Kidney (tissue), 14 donors: Measurements from ENCODE around the gene CCDC83. TPM values are rescaled to one million over a fixed set of nuclear protein-coding genes. Genes with fewer than 3 reads are reported as not detected.

Source experiments
- DNase-seq, 5 donors: peaks; one replicate each; pipeline ENCODE4 v3.0.0-alpha.2; 2013 to 2020
- FAIRE-seq: peaks from 2 replicates; lab custom pipeline; 2012; peaks lifted over from hg19 to GRCh38; lab: Jason Lieb, UNC
- H3K27ac ChIP-seq, 2 donors: one replicate each; pipeline ENCODE4 v1.7.0; 2013; ENCODE audit warnings: low read depth in 2 of 2, low read length in 2 of 2, inconsistent platforms in 1 of 2
- H3K27me3 ChIP-seq: one replicate; pipeline ENCODE4 v1.7.1; 2013; ENCODE audit warnings: low read length, inconsistent platforms; ENCODE audit not compliant: control insufficient read depth, insufficient read depth
- H3K36me3 ChIP-seq, 3 donors: one replicate each; pipeline versions ENCODE4 v1.7.0 to v1.7.1; 2013; ENCODE audit warnings: low read length in 3 of 3, control low read depth in 1 of 3, inconsistent platforms in 1 of 3; ENCODE audit not compliant: insufficient read depth in 3 of 3, control insufficient read depth in 2 of 3
- H3K4me1 ChIP-seq, 3 donors: one replicate each; pipeline versions ENCODE4 v1.7.0 to v1.7.1; 2013; ENCODE audit warnings: low read length in 3 of 3, inconsistent platforms in 1 of 3, low read depth in 1 of 3; ENCODE audit not compliant: control insufficient read depth in 2 of 3, insufficient read depth in 2 of 3
- H3K4me3 ChIP-seq, 3 donors: one replicate each; pipeline versions ENCODE4 v1.7.0 to v1.8.1; 2013; ENCODE audit warnings: low read length in 3 of 3, control low read depth in 1 of 3, inconsistent platforms in 1 of 3
- H3K9ac ChIP-seq, 3 donors: one replicate each; pipeline versions ENCODE4 v1.7.0 to v1.7.1; 2013; ENCODE audit warnings: low read length in 3 of 3, control low read depth in 1 of 3, inconsistent platforms in 1 of 3
- H3K9me3 ChIP-seq, 3 donors: one replicate each; pipeline versions ENCODE4 v1.7.0 to v1.7.1; 2013; ENCODE audit warnings: low read length in 3 of 3, control low read depth in 1 of 3, inconsistent platforms in 1 of 3; ENCODE audit not compliant: control insufficient read depth in 2 of 3, insufficient read depth in 1 of 3
- intact Hi-C: fragments of 100-400 bp; cut with DNase I; formaldehyde crosslinking; loops from one replicate; pipeline ENCODE4 v1.11.1; 2022
- polyA plus RNA-seq: library from polyadenylated mRNA; stranded (reverse); fragments of 350-450 nt; fragmentation: Illumina TruSeq; extraction: RNeasy Lipid Tissue Mini Kit (QIAGEN cat#74804); gene quantifications from one replicate; pipeline ENCODE4 v1.2.3, GENCODE V29; 2014; ENCODE audit warnings: low read depth, low replicate concordance; ENCODE audit not compliant: insufficient read depth
- total RNA-seq: library from RNA; stranded (reverse); fragmentation: NEBNext Ultra II Directional; extraction: Animal tissue kit (Norgen Biotek cat#: 25700); gene quantifications from one replicate; pipeline ENCODE4 v1.2.1, GENCODE V29; 2021
- TF ChIP-seq, protein P1 (sequence below): IDR thresholded peaks from 3 replicates; pipeline ENCODE4 v1.5.1; 2012; ENCODE audit warnings: mild to moderate bottlenecking, moderate library complexity, borderline replicate concordance; ENCODE audit not compliant: insufficient read depth; ENCODE audit errors: extremely low read depth
- donor health status: control.
- donor health status: control.
- donor health status: control.
- donor health status: control.
- donor health status: control.
- donor health status: DM: yes; HTN: yes; CAD: no.
- donor health status: Normal renal cell carcinoma (clear cell type).

CCDC83 gene
- total and polyA plus RNA-seq, 2 donors from 2014 or later = not detected

- intact Hi-C loops = no loop called here
- Histone ChIP-seq H3K4me3 (no peak overlapping the region), H3K27ac (no peak overlapping the region), H3K9me3 (no peaks in the 10 kb centered on the region), H3K27me3 (no peaks in the 10 kb centered on the region), H3K4me1 (peaks cover 0 to 7% (median 0%) of the 10 kb centered on the region in 3 donors), H3K36me3 (no peaks in the 10 kb centered on the region), H3K9ac (no peak overlapping the region)
- DNase-seq (peak in 2 of 5 donors; percentile 37), FAIRE-seq (no peak)
- TF ChIP-seq, protein P1, sequence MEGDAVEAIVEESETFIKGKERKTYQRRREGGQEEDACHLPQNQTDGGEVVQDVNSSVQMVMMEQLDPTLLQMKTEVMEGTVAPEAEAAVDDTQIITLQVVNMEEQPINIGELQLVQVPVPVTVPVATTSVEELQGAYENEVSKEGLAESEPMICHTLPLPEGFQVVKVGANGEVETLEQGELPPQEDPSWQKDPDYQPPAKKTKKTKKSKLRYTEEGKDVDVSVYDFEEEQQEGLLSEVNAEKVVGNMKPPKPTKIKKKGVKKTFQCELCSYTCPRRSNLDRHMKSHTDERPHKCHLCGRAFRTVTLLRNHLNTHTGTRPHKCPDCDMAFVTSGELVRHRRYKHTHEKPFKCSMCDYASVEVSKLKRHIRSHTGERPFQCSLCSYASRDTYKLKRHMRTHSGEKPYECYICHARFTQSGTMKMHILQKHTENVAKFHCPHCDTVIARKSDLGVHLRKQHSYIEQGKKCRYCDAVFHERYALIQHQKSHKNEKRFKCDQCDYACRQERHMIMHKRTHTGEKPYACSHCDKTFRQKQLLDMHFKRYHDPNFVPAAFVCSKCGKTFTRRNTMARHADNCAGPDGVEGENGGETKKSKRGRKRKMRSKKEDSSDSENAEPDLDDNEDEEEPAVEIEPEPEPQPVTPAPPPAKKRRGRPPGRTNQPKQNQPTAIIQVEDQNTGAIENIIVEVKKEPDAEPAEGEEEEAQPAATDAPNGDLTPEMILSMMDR = no peak
These were observed 75.7 kb downstream of the CCDC83 start for GRCh38 chr11:85930879-85931366.

- intact Hi-C loops = no loop called here
- Histone ChIP-seq H3K27ac (no peak overlapping the region), H3K36me3 (no peaks in the 10 kb centered on the region), H3K9ac (no peak overlapping the region), H3K9me3 (no peaks in the 10 kb centered on the region), H3K4me1 (peaks cover 0 to 7% (median 0%) of the 10 kb centered on the region in 3 donors), H3K27me3 (no peaks in the 10 kb centered on the region), H3K4me3 (no peak overlapping the region)
- TF ChIP-seq, protein P1 = no peak
- no peak for FAIRE-seq
- DNase-seq = no peak
These were observed 79.5 kb downstream of the CCDC83 start for GRCh38 chr11:85934596-85935169.

- no peak for DNase-seq
- Histone ChIP-seq H3K27me3 (no peaks in the 10 kb centered on the region), H3K9ac (no peak overlapping the region), H3K4me3 (no peak overlapping the region), H3K4me1 (peaks cover 0 to 7% (median 0%) of the 10 kb centered on the region in 3 donors), H3K36me3 (no peaks in the 10 kb centered on the region), H3K27ac (no peak overlapping the region), H3K9me3 (no peaks in the 10 kb centered on the region)
- TF ChIP-seq, protein P1 = no peak
- no peak for FAIRE-seq
- intact Hi-C loops = no loop called here
These were observed 80.6 kb downstream of the CCDC83 start for GRCh38 chr11:85935751-85936150.
